Measurements from ENCODE around the gene CRY2.

The CRY2 gene

GRCh38 chr11:45846974-45847910, at the start of gene CRY2:
TSS of gene CRY2 (plus strand) at chr11:45847475. CDS start at chr11:45847491, 16 bp downstream.
- H3K4me3 ChIP-seq (ENCODE audit: control insufficient read depth, low read depth, low read length) = peak within 1 kb of the TSS; percentile 70
- peak; percentile 98 for DNase-seq (ENCODE audit: low read depth)
- TF ChIP-seq CTCF (conservative IDR thresholded peaks at IDR 0.05; ENCODE audit: control insufficient read depth, insufficient read depth, low read depth, low read length) = no peak

- H3K4me3 ChIP-seq (ENCODE audit: control insufficient read depth, low read depth, low read length) = no peak overlapping the region
- no peak for TF ChIP-seq CTCF (conservative IDR thresholded peaks at IDR 0.05; ENCODE audit: control insufficient read depth, insufficient read depth, low read depth, low read length)
- no peak for DNase-seq (ENCODE audit: low read depth)
Measured at GRCh38 chr11:45798793-45799441, 48.4 kb upstream of the CRY2 start.

GRCh38 chr11:45799562-45799961, 47.7 kb upstream of the CRY2 start:
- TF ChIP-seq CTCF (conservative IDR thresholded peaks at IDR 0.05; ENCODE audit: control insufficient read depth, insufficient read depth, low read depth, low read length) = no peak
- H3K4me3 ChIP-seq (ENCODE audit: control insufficient read depth, low read depth, low read length) = no peak overlapping the region
- DNase-seq (ENCODE audit: low read depth) = no peak

GRCh38 chr11:45800261-45800660, 47.0 kb upstream of the CRY2 start:
- no peak for DNase-seq (ENCODE audit: low read depth)
- no peak overlapping the region for H3K4me3 ChIP-seq (ENCODE audit: control insufficient read depth, low read depth, low read length)
- TF ChIP-seq CTCF (conservative IDR thresholded peaks at IDR 0.05; ENCODE audit: control insufficient read depth, insufficient read depth, low read depth, low read length) = no peak

- H3K4me3 ChIP-seq (ENCODE audit: control insufficient read depth, low read depth, low read length) = no peak overlapping the region
- TF ChIP-seq CTCF (conservative IDR thresholded peaks at IDR 0.05; ENCODE audit: control insufficient read depth, insufficient read depth, low read depth, low read length) = no peak
- peak; percentile 29 for DNase-seq (ENCODE audit: low read depth)
Measured at GRCh38 chr11:45801723-45802315, 45.5 kb upstream of the CRY2 start.

- DNase-seq (ENCODE audit: low read depth) = no peak
- TF ChIP-seq CTCF (conservative IDR thresholded peaks at IDR 0.05; ENCODE audit: control insufficient read depth, insufficient read depth, low read depth, low read length) = no peak
Measured at GRCh38 chr11:45802531-45803317, 44.6 kb upstream of the CRY2 start.

More at GRCh38 chr11:45802531-45803317, 44.6 kb upstream of the CRY2 start:
- H3K4me3 ChIP-seq (ENCODE audit: control insufficient read depth, low read depth, low read length) = no peak overlapping the region

Measured in fibroblast of mammary gland (primary cell).